ENCODE results near the gene RAD51B.

DNA sequence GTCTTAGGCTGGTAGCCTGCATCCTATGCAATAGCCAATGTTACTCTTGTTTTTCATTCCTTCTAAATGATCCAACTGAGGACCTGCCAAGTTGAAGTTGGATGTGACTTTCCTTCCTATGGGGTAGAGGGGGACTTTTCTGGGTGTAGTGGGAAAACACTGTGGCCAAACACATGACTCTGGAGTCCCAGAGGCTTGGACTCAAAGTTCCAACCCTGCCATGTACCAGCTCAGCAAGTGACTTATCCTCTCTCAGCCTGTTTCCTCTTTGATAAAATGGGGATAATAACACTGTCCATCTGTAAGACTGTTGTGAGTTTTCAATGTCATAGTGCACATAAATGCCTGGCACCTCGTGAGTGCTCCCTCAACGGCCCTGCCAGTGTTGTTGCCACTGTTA lies 876.3 kb downstream of the RAD51B start:
- TF ChIP-seq, protein P1, sequence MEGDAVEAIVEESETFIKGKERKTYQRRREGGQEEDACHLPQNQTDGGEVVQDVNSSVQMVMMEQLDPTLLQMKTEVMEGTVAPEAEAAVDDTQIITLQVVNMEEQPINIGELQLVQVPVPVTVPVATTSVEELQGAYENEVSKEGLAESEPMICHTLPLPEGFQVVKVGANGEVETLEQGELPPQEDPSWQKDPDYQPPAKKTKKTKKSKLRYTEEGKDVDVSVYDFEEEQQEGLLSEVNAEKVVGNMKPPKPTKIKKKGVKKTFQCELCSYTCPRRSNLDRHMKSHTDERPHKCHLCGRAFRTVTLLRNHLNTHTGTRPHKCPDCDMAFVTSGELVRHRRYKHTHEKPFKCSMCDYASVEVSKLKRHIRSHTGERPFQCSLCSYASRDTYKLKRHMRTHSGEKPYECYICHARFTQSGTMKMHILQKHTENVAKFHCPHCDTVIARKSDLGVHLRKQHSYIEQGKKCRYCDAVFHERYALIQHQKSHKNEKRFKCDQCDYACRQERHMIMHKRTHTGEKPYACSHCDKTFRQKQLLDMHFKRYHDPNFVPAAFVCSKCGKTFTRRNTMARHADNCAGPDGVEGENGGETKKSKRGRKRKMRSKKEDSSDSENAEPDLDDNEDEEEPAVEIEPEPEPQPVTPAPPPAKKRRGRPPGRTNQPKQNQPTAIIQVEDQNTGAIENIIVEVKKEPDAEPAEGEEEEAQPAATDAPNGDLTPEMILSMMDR (IDR thresholded peaks at IDR 0.05) = no peak
- TF ChIP-seq POLR2A (IDR thresholded peaks at IDR 0.05) (no peak), EP300 (IDR thresholded peaks at IDR 0.05) (no peak)

Data from tibial nerve (tissue), 4 donors.